Stimulated activated CD4-positive, alpha-beta T cell treated with anti-CD3 and anti-CD28 coated beads, Interleukin-12 subunit alpha, Interleukin-12 subunit beta, amount 100 ng/mL, for 24 hours (primary cell): ENCODE measurements around the gene CD209.
A peak's percentile ranks its signal among the peaks of the same experiment; 100 is the strongest.

Experiments used
- DNase-seq, 2 experiments: peaks; one replicate each; pipeline ENCODE4 v3.0.0-alpha.2; 2020; ENCODE audit warnings: low read depth in 2 of 2

The CD209 gene

DNA sequence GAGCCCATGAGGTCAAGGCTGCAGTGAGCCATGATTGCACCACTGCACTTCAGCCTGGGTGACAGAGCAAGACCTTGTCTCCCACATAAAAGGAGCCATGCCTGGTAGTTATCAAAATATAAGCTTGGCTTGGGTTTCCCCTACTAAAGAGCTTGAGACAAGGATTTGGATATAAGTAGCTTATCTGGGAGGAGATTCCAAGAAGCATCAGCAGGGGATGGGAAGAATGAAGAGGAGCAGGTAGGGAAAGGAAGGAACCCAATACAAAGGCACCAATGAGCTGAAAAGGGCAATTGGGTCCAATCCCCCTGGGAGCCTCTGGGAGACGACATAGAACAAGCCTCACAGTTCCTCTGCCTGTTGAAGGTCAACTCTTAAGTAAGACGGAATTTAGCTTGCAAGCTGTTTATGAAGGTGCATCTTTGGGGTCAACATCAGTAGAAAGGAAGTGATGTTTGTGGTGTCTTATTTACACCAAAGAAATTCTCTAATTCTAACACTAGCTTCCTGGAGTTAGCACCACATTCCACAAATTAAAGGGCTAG is 8.1 kb downstream of the CD209 start:
- DNase-seq: no peak

DNA sequence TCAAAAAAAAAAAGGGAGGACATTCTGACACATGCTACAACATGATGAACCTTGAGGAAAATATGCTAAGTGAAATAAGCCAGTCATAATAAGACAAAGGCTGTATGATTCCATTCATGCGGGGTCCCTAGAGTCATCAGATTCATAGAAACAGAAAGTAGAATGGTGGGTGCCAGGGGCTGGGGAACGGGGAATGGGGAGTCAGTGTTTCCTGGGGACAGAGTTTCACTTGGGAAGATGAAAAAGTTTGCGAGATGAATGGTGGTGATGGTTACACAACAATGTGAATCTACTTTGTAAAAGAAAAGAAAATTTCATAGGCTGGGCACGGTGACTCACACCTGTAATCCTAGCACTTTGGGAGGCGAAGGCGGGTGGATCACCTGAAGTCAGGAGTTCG is 9.3 kb downstream of the CD209 start:
- peak; percentile 33 to 44 for DNase-seq

DNA sequence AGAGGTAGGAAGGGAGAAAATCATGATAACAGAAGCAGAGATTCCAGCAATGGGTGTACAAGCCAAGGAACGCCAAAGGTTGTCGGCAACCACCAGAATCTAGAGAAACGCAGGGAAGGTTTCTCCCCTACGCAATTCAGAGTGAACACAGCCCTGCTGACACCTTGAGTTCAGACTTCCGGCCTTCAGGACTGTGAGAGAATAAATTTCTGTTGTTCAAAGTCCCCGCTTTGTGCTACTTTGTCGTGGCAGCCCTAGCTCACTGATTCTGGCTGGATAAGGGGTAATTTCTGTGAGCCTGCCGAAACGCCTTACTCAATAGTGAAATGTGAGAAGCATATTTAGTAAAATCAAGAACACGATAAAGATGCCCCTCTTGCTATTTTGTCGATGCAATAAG is 10.1 kb downstream of the CD209 start:
- DNase-seq: no peak

DNA sequence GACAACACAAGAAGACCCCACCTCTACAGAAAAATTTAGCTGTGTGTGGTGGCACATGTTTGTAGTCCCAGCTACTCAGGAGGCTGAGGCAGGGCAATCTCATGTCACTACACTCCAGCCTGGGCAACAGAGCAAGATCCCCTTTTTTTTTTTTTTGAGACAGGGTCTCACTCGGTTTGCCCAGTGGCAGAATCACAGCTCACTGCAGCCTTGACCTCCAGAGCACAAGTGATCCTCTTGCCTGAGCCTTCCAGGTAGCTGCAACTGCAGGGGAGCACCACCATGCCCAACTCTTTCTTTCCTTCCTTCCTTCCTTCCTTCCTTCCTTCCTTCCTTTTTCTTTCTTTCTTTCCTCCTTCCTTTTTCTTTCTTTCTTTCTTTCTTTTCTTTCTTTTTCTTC is 11.2 kb downstream of the CD209 start:
- no peak for DNase-seq

DNA sequence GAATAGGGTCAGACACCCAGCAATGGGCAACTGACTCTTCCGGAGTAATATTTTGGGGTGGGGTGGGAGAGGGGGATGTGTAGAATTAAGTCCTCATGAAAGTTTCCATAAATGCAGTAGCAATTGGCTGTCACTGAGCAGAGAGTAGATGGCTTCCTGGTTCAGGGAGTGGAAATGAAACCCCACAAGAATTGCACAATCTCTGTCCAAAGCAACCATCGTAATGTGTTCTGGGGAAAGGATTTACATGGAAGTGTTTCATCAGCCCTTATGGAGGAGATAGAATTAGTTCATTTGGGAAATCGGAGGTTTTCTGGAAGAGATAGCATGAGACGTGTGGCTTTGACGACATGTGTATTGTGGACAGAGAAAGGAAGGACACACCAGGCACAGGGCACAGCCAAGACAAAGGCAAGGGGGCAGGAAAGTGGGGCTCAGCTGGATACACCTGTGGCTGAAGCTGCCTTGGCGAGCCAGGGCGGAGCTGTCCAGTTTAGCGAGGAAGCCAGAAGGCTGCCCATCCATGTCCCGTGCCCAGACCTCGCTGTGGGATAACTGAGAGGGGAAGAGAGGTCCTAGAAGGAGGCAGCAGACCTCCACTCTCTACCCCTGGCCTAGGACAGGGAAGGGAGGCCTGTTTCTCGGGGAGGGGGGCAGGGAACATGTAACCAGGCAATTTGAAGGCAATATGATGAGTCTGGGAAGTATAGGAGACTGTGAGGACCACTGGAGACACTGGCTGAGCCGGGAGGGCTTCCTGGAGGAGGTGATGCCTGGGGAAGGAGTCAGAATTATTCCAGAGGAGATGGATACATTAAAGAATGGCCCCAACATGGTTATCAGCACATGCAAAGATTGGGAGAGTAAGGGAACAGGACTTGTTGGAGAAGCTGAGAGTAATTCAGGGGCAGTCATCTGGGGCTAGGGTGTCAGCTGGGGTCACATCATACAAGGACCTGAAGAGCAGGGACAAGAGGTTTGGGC is 12.8 kb downstream of the CD209 start:
- no peak for DNase-seq

DNA sequence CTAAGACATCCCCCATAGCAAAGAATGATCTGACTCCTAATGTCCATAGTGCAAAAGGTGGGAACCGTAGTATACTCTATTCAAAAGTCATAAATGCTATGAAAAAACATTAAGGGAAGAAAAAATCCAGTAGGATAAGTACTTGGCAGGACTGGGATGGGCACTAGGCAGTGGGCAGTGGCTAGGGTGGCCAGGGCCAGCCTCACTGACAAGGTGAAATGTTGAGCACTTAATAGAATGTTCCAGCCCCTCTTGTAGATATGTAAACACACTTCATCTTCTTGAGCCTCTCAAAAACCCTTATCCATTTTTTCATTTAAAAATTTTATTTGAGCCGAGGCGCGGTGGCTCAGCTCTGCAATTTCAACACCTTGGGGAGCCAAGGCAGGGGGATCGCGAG is 14.0 kb downstream of the CD209 start:
- DNase-seq: no peak

DNA sequence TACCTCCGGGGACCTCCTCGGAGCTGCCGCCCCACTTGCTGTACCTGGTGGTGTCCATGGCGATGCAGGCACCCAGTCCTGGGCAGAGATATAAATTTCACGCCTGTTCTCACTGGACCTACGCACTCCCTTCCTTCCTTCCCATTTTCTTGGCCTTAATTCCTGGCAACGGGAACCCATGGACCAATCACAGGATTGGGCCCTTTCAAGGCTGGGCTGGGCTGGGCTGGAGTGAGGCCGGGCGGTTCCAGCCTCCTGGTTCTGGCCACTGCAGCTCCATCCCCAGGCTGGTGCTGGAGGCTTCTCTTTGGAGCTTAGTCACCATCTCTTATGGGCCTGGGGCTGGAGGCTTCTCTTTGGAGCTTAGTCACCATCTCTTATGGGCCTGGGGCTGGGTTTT is 15.3 kb downstream of the CD209 start, which contains the start of gene CLEC4G:
Gene CLEC4G, minus strand, starts transcription at position 66 of the 400 bp plus-strand sequence. Its CDS starts 8 bp downstream, at position 58.
- DNase-seq: no peak

DNA sequence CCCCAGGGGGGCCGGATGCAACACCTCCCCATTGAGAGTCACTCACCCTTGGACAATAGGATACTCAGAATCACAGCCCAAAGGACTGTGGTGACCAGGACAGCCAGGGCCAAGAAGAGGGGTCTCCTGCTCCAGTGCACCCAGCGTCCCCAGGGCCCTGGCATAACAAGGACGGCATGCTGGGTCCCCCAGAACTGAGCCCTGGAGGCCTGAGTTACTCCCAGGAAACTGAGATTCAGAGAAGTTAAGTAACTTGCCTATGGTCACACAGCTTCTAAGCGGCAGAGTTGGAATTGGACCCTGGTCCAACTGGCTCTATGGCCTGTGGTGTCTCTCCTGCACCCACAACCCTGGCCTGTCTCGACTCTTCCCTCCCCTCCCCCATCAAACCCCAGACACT is 15.7 kb downstream of the CD209 start:
- DNase-seq: no peak

DNA sequence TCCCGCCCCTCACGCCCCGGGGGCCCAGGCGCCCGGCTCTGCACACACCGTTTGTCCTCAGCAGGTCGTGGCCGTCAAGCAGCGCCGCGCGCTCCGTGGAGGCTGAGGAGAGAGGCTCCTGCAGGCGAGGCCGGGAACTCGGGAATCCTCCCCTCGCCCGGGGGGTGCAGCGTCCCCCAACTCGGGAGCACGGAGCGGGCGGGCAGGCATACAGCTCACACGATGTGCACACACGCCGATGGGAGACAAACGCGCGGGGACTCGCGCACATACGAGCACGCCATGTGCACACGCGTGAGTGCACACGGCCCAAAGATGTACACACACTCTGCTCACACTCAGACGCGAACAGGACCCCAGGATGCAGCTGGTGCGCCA is 16.1 kb downstream of the CD209 start:
- no peak for DNase-seq

DNA sequence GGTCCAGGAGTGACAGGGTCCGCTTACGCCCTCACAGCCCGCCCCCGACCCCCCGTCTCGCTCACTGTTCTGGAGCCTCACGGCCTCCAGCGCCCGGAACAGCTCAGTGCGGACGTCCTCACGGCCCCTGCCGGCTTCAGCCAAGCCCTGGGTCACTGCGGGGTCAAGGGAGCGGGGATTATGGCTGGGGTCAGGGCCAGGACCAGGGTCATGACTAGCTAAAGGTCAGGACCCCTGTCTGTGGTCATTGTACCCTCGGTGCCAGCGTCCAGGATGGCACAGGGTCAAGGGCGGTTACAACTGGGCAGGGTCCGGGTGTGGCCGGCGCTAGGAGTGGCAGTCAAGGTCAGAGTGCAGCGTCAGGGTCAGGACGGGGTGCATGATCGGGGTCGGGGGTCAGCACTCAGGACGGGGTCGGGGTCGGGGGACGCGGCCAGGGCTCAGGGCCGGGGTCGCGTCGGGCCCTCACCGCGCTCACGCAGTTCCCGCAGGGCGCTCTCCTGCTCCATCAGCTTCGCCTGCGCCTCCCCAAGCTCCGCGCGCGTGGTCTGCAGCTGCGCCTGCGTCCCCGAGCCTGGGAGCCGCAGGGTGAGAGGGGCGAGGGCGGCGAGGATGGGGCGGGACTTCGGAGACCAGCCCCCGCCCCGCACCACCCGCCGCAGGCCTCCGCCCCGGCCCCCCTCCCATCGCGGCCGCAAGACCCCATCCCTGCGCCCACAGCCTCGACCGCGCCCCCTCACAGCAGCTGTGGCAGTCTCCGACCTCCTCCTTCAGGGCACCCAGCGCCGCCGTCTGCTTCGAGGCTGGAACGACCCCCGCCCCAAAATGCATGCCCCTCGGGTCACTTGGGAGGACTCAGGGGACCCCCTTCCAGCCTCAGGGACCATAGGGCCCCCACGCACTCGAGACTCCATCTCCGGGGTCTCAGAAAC is 16.8 kb downstream of the CD209 start:
- no peak for DNase-seq

DNA sequence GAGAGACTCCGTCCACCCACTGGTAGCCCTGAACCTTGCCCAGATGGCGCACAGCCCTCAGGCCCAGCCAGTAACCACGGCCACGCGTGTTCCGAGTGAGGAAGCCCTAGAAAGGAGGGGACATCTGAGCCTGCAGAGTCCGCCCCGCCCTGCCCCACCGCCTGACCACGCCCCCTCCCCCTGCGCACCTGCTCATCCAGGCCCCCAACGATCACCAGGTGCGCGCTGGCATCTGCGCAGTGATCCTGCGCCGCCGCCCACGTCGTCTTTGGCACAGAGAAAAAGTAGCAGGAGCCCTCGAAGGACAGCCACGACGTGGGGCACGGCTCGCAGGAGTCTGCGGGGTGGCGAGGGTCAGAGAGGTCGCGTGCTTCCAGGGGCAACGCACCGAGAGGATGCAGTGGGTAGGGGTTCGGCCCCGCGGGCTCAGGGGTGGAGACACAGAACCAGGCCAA is 17.5 kb downstream of the CD209 start:
- no peak for DNase-seq

DNA sequence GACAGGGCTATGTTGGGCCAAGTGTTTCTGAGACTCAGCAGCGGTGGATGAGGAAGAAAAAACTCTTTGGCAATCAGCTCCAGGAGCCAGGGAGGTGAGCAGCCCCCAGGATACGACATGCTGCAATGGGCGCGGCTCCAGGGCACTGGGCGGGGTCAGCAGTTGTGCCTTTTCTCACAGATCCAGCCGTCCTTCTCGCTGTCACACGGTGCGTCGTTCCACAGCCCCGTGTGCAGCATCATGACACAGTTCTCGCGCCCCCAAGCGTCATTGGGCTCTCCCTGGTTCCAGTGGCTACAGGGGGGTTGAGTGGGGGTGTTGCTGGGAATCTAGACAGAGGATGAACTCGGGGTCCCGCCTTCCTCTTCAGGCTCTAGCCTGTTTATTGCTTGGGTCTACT is 18.1 kb downstream of the CD209 start:
- DNase-seq: no peak

DNA sequence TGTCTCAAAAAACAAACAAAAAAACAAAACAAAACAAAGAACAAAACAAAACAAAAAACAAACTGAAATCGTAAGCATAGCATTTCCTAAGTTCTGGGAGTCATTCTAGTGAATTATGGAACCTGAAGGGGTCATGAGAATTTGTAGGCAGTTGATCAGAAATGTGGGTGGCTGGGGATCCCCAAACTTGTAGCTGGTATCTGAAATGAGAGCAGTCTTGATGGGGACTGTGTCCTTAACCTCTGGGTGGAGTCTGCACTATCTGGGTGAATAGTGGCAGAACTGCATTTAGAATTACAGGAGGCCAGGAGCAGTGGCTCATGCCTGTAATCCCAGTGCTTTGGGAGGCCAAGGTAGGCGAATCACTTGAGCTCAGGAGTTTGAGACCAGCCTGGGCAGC is 21.5 kb downstream of the CD209 start:
- DNase-seq: no peak

DNA sequence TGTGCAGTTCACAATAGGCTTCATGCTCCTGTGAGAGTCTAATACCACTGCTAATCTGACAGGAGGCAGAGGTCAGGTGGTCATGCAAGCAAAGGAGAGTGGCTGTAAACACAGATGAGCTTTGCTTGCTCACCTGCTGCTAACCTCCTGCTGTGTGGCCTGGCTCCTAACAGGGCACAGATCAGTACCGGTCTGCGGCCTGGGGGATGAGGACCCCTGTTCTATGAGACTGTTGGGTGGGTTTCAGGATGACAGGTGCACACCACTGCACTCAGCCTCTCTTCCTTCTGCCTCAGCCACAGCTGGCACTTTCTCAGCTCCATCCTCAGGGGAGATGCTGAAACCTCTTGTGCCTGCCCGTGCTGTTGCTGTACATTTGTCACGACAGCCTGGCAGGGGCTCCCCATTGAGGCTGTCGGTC is 25.1 kb downstream of the CD209 start:
- no peak for DNase-seq

DNA sequence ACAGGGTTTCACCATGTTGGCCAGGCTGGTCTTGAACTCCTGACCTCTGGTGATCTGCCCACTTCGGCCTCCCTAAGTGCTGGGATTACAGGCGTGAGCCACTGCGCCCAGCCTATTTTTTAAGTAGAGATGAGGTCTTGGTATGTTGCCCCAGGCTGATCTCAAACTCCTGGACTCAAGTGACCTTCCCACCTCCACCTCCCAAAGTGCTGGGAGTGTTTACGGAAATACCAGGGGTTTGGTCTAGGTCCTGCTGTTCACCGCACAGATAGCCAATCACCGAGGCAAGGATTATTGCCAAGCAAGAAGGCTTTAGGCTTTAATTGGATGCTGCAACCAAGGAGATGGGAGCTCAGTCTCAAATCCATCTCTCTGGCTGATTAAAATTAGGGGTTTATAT is 27.0 kb downstream of the CD209 start:
- no peak for DNase-seq

DNA sequence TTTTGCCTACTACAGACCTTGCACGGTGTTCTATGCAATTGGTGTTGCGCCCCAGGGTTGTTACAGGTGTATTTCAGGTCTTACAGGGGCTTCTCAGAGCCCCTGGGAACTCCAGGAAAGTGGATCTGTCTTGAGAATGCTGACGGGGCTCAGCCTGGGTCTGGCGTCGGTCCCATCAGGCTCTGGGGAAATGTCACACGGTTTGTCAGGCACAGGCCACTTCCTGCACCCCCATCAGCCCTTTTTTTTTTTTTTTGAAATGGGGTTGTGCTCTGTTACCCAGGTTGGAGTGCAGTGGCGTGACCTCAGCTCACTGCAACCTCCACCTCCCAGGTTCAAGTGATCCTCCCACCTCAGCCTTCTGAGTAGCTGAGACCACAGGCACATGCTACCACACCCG is 28.7 kb downstream of the CD209 start:
- DNase-seq: no peak

DNA sequence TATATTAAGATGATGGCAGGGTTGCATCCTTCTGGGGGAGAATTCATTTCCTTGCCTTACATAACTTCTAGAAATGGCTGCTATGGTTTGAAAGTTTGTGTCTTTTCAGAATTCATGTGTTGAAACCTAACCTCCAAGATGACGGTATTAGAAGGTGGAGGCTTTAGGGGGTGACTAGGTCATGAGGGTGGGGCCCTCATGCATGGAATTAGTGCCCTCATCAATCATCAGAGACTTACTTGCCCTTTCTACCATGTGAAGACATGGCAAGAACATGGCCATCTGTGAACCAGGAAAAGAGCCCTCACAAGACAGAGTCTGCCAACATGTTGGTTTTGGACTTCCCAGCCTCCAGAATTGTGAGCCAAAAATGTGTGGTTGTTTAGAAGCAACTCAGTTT is 30.6 kb downstream of the CD209 start:
- no peak for DNase-seq

DNA sequence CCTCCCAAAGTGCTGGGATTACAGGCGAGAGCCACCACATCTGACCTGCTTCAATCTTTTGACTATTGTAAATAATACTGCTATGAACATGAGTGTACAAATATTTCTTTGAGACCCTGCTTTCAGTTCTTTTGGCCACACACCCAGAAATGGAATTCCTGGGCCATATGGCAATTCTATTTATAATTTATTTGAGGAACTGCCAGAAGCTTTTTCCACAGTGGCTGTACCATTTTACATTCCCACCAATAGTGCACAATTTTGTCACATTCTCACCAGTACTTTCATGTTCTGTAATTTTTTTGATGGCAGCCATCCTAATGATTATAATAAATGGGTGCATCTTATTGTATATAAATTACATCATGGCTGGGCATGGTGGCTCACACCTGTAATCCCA is 31.7 kb downstream of the CD209 start:
- DNase-seq: no peak

DNA sequence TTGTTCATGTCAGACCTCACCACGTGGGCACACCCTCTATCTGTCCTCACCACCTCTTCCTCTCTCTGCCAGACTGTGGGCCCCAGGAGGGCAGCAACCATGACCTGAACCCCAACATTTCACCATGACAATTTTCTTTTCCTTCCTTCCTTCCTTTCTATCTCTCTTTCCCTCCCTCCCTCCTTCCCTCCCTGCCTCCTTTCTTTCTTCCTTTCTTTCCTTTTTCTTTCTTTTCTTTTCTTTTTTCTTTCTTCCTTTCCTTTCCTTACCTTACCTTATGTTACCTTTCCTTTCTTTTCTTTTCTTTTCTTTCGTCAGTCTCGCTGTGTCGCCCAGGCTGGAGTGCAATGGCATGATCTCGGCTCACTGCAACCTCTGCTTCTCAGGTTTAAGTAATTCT is 36.7 kb downstream of the CD209 start:
- DNase-seq: no peak

DNA sequence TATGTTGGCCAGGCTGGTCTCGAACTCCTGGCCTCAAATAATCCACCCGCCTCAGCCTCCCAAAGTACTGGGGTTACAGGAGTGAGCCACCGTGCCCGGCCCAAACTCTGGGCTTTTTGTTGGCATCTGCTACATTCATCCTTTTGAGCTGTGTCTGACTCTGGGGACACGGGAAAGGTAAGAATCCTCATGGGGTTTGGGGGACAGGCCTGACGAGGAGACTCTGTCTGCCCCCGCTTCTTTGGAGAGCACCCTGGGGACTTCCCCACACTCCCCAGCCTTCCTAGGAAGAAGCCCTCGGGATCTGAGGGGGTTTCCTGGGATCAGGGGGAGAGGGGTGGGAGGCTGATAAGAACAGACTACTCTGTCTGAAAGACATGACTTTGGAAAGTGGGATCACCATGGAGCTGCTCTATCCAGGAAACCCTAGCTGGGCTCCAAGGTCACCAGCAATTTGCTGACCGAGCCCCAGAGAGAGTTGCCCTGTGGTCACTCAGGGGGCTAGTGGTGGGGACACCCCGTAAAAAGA is 37.3 kb downstream of the CD209 start:
- DNase-seq: no peak

DNA sequence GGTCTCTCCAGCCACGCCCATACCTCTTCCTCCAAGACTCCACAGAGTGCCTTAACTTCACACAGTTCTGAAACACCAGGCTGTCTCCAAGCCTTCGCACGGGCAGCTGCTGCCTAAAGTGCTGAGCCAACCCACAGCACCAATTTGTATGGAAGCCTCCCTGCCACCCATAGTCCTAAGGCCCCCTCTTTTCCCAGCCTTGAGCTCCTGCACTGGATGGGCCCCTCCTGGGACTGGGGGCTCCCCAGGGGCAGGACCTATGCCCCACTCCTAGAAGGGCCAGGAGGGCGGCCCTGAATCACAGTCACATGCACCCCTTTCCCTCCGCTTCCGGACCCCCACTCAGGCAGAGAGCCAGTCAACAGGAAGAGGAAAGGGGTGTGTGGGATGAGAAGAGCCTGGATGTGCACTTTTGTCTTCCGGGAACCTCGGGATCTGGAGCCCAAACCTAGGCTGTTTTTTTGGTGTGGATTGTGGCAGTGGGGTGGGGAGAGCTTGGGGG is 40.3 kb downstream of the CD209 start:
- DNase-seq: no peak
